Stimulated activated naive CD8-positive, alpha-beta T cell treated with anti-CD3 and anti-CD28 coated beads, Interleukin-15, amount 100 ng/mL, for 72 hours (primary cell): ENCODE measurements around the gene SLC7A8.

Source experiments
- ATAC-seq: fragments of 150-1000 bp; cut with Tn5 transposase; 2 replicates; pipeline ENCODE4 v1.10.0; 2021; ENCODE audit warnings: mild to moderate bottlenecking, moderate library complexity
- DNase-seq, 2 donors: peaks; one replicate each; pipeline ENCODE4 v3.0.0; 2021 to 2022
- H3K27ac Mint-ChIP-seq, 2 donors: one replicate each; pipeline ENCODE4 v1.8.0; 2022; ENCODE audit warnings: mild to moderate bottlenecking in 2 of 2, mixed read lengths in 2 of 2, moderate library complexity in 2 of 2
- H3K27me3 Mint-ChIP-seq: one replicate; pipeline ENCODE4 v1.8.0; 2022; ENCODE audit warnings: mixed read lengths
- H3K4me1 Mint-ChIP-seq: one replicate; pipeline ENCODE4 v1.8.0; 2022; ENCODE audit warnings: mild to moderate bottlenecking, mixed read lengths
- H3K4me3 Mint-ChIP-seq, 2 donors: one replicate each; pipeline ENCODE4 v1.8.0; 2022; ENCODE audit warnings: mild to moderate bottlenecking in 2 of 2, mixed read lengths in 2 of 2, moderate library complexity in 1 of 2
- H3K9me3 Mint-ChIP-seq, 2 donors: one replicate each; pipeline ENCODE4 v1.8.0; 2022; ENCODE audit warnings: mixed read lengths in 2 of 2

The SLC7A8 gene

GRCh38 chr14:23132970-23133369, 50.5 kb downstream of the SLC7A8 start:
- Mint-ChIP-seq H3K27me3 (no peaks in the 10 kb centered on the region), H3K9me3 (no peaks in the 10 kb centered on the region), H3K4me1 (peaks cover 5% of the 10 kb centered on the region), H3K27ac (peak overlapping the region in 1 of 2 donors; percentile 43), H3K4me3 (no peak overlapping the region)
- no peak for DNase-seq
- no peak for ATAC-seq

GRCh38 chr14:23131482-23131881, 52.0 kb downstream of the SLC7A8 start:
- Mint-ChIP-seq H3K9me3 (no peaks in the 10 kb centered on the region), H3K4me1 (peaks cover 5% of the 10 kb centered on the region), H3K27ac (no peak overlapping the region), H3K27me3 (no peaks in the 10 kb centered on the region), H3K4me3 (no peak overlapping the region)
- ATAC-seq (no peak), DNase-seq (no peak)

- Mint-ChIP-seq H3K27me3 (no peaks in the 10 kb centered on the region), H3K4me3 (no peak overlapping the region), H3K27ac (peak overlapping the region in 1 of 2 donors; percentile 13), H3K4me1 (peaks cover 5% of the 10 kb centered on the region), H3K9me3 (no peaks in the 10 kb centered on the region)
- no peak for ATAC-seq
- no peak for DNase-seq
Measured at GRCh38 chr14:23130871-23131270, 52.6 kb downstream of the SLC7A8 start.

- H3K4me1 Mint-ChIP-seq: peaks cover 5% of the 10 kb centered on the region
- H3K27me3 Mint-ChIP-seq: no peaks in the 10 kb centered on the region
- no peaks in the 10 kb centered on the region for H3K9me3 Mint-ChIP-seq
- no peak for ATAC-seq
- DNase-seq: no peak
- H3K4me3 Mint-ChIP-seq: no peak overlapping the region
- no peak overlapping the region for H3K27ac Mint-ChIP-seq
Measured at GRCh38 chr14:23129759-23130316, 53.6 kb downstream of the SLC7A8 start.

- Mint-ChIP-seq H3K4me1 (peaks cover 5% of the 10 kb centered on the region), H3K27me3 (no peaks in the 10 kb centered on the region), H3K4me3 (no peak overlapping the region), H3K9me3 (no peaks in the 10 kb centered on the region), H3K27ac (no peak overlapping the region)
- ATAC-seq: no peak
- no peak for DNase-seq
Measured at GRCh38 chr14:23128969-23129758, 54.3 kb downstream of the SLC7A8 start.

- no peaks in the 10 kb centered on the region for H3K9me3 Mint-ChIP-seq
- peaks cover 5% of the 10 kb centered on the region for H3K4me1 Mint-ChIP-seq
- ATAC-seq (no peak), DNase-seq (no peak)
- no peak overlapping the region for H3K4me3 Mint-ChIP-seq
- no peaks in the 10 kb centered on the region for H3K27me3 Mint-ChIP-seq
- H3K27ac Mint-ChIP-seq: peak overlapping the region in 1 of 2 donors; percentile 64
Measured at GRCh38 chr14:23127861-23128260, 55.6 kb downstream of the SLC7A8 start.

GRCh38 chr14:23126548-23127278, 56.7 kb downstream of the SLC7A8 start:
- no peaks in the 10 kb centered on the region for H3K9me3 Mint-ChIP-seq
- H3K4me1 Mint-ChIP-seq: peaks cover 6% of the 10 kb centered on the region
- no peak overlapping the region for H3K27ac Mint-ChIP-seq
- H3K27me3 Mint-ChIP-seq: no peaks in the 10 kb centered on the region
- no peak overlapping the region for H3K4me3 Mint-ChIP-seq
- ATAC-seq (no peak), DNase-seq (no peak)

GRCh38 chr14:23125933-23126524, 57.4 kb downstream of the SLC7A8 start:
- DNase-seq (no peak), ATAC-seq (no peak)
- Mint-ChIP-seq H3K9me3 (no peaks in the 10 kb centered on the region), H3K4me1 (peaks cover 12% of the 10 kb centered on the region), H3K4me3 (no peak overlapping the region), H3K27me3 (no peaks in the 10 kb centered on the region), H3K27ac (no peak overlapping the region)

GRCh38 chr14:23125011-23125410, 58.4 kb downstream of the SLC7A8 start:
- no peak for DNase-seq
- H3K27me3 Mint-ChIP-seq: no peaks in the 10 kb centered on the region
- no peak for ATAC-seq

GRCh38 chr14:23124337-23124954, 59.0 kb downstream of the SLC7A8 start:
- Mint-ChIP-seq H3K27me3 (no peaks in the 10 kb centered on the region), H3K27ac (no peak overlapping the region), H3K4me1 (peaks cover 28% of the 10 kb centered on the region), H3K9me3 (no peaks in the 10 kb centered on the region), H3K4me3 (no peak overlapping the region)
- no peak for DNase-seq
- ATAC-seq: no peak

More at GRCh38 chr14:23125011-23125410, 58.4 kb downstream of the SLC7A8 start:
- Mint-ChIP-seq H3K9me3 (no peaks in the 10 kb centered on the region), H3K4me1 (peaks cover 23% of the 10 kb centered on the region), H3K4me3 (no peak overlapping the region), H3K27ac (peak overlapping the region in 1 of 2 donors; percentile 68)

- Mint-ChIP-seq H3K27me3 (no peaks in the 10 kb centered on the region), H3K4me3 (no peak overlapping the region), H3K27ac (no peak overlapping the region), H3K4me1 (peaks cover 38% of the 10 kb centered on the region), H3K9me3 (no peaks in the 10 kb centered on the region)
- no peak for DNase-seq
- ATAC-seq: no peak
Measured at GRCh38 chr14:23123419-23123818, 60.0 kb downstream of the SLC7A8 start.

GRCh38 chr14:23122086-23122485, 61.4 kb downstream of the SLC7A8 start:
- Mint-ChIP-seq H3K27me3 (no peaks in the 10 kb centered on the region), H3K4me1 (peaks cover 45% of the 10 kb centered on the region), H3K27ac (no peak overlapping the region), H3K9me3 (no peaks in the 10 kb centered on the region), H3K4me3 (no peak overlapping the region)
- ATAC-seq (no peak), DNase-seq (no peak)

- H3K9me3 Mint-ChIP-seq: no peaks in the 10 kb centered on the region
- peak overlapping the region in 1 of 2 donors; percentile 91 for H3K27ac Mint-ChIP-seq
- ATAC-seq (no peak), DNase-seq (no peak)
- peak overlapping the region; percentile 9 to 24 for H3K4me3 Mint-ChIP-seq
- peaks cover 45% of the 10 kb centered on the region for H3K4me1 Mint-ChIP-seq
- no peaks in the 10 kb centered on the region for H3K27me3 Mint-ChIP-seq
Measured at GRCh38 chr14:23121361-23121771, 62.1 kb downstream of the SLC7A8 start.

- DNase-seq (peak; percentile 82 to 87), ATAC-seq (peak; percentile 82)
- H3K9me3 Mint-ChIP-seq: no peaks in the 10 kb centered on the region
- H3K4me1 Mint-ChIP-seq: peaks cover 45% of the 10 kb centered on the region
- H3K27ac Mint-ChIP-seq: peak overlapping the region; percentile 65 to 91
- no peaks in the 10 kb centered on the region for H3K27me3 Mint-ChIP-seq
- peak overlapping the region; percentile 71 to 73 for H3K4me3 Mint-ChIP-seq
Measured at GRCh38 chr14:23120541-23121251, 62.8 kb downstream of the SLC7A8 start.
